Activated naive CD4-positive, alpha-beta T cell treated with anti-CD3 and anti-CD28 coated beads, Interleukin-2, amount 50 U/mL, for 24 hours (primary cell): ENCODE results near the gene GLI2.

Experiments used
- H3K27ac Mint-ChIP-seq: one replicate; pipeline ENCODE4 v1.8.0; 2021; ENCODE audit warnings: mild to moderate bottlenecking, mixed read lengths
- H3K27me3 Mint-ChIP-seq: one replicate; pipeline ENCODE4 v1.8.0; 2021; ENCODE audit warnings: mixed read lengths
- H3K36me3 Mint-ChIP-seq: one replicate; pipeline ENCODE4 v1.8.0; 2021; ENCODE audit warnings: mixed read lengths
- H3K4me1 Mint-ChIP-seq: one replicate; pipeline ENCODE4 v1.8.0; 2021; ENCODE audit warnings: mixed read lengths
- H3K4me3 Mint-ChIP-seq: one replicate; pipeline ENCODE4 v1.8.0; 2021; ENCODE audit warnings: mild to moderate bottlenecking, mixed read lengths
- H3K9me3 Mint-ChIP-seq: one replicate; pipeline ENCODE4 v1.8.0; 2021; ENCODE audit warnings: mixed read lengths

GLI2 gene

DNA sequence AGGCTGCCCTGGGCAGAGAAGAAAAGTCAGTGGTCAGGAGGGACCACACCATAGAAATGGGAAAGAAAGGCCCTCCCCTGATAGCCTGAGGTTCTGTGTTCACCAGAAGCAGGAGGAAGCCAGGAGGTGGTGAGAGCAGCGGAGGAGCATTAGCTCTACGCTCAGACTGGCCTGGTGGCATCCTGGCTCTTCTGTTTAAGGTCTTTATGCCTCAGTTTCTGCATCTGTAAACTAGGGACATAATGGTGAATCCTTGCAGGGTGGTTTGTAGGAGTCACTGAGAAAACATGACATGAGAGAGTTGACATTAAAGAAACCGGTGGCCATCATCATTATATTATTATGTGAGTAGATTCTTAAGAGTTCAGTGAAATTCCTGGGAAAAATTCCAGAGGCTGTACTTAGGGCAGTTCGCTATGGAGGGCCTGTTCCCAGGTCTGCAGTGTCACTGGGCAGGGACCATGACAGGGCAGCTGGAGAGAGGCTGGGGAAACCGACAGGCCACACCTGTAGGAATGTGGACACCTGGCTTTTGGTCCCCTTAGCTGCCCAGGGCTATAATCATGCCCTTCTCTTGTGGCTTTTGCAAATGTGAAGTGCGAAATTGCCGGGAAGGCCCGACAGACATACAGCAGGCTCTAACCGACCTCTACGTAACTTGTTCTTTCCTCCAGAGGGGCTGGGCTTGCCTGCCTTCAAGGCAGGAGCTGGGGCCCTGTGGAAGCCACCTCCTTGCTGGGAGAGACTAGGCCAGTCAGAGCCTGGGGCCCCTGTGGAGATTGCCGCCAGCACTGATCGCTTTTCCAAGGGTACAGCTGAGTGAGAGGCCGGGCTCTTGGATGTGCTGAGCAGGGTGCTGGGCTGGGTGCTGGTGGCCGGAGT lies 31.0 kb downstream of the GLI2 start:
- Mint-ChIP-seq H3K9me3 (no peaks in the 10 kb centered on the region), H3K4me3 (no peak overlapping the region), H3K27ac (no peak overlapping the region), H3K27me3 (no peaks in the 10 kb centered on the region), H3K36me3 (no peaks in the 10 kb centered on the region), H3K4me1 (no peaks in the 10 kb centered on the region)

DNA sequence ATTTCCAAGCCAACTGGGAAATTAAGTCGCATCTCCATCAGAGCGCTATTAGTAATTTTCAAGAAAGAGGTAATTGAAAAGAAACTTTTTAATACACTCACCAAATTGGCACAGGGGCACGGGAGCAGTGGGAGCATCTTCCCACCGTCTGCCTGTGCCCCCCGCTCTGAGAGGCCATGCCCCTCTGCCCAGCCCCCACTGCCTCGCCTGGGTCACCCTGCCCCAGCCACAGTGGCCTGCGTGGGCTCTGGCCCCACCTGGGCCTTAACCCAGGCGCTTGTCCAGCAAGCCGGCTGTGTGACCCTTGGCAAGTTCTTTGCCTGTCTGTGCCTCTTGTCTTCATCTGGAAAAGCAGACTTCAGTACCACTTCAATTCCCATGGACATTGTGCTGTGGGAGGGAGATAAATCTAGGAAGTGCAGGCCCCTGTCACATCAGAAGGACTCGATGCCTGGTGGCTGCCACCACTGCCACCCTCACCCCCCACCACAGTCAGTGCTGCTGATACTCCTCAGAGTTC lies 31.9 kb downstream of the GLI2 start:
- Mint-ChIP-seq H3K4me3 (no peak overlapping the region), H3K9me3 (no peaks in the 10 kb centered on the region), H3K27ac (no peak overlapping the region), H3K36me3 (no peaks in the 10 kb centered on the region), H3K4me1 (no peaks in the 10 kb centered on the region), H3K27me3 (no peaks in the 10 kb centered on the region)

GRCh38 chr2:120768112-120769048 lies 32.7 kb downstream of the GLI2 start:
- Mint-ChIP-seq H3K4me1 (no peaks in the 10 kb centered on the region), H3K27ac (no peak overlapping the region), H3K36me3 (no peaks in the 10 kb centered on the region), H3K9me3 (no peaks in the 10 kb centered on the region), H3K4me3 (no peak overlapping the region), H3K27me3 (no peaks in the 10 kb centered on the region)

- no peaks in the 10 kb centered on the region for H3K36me3 Mint-ChIP-seq
- no peak overlapping the region for H3K4me3 Mint-ChIP-seq
- no peak overlapping the region for H3K27ac Mint-ChIP-seq
- H3K27me3 Mint-ChIP-seq, result no peaks in the 10 kb centered on the region
- no peaks in the 10 kb centered on the region for H3K4me1 Mint-ChIP-seq
- H3K9me3 Mint-ChIP-seq, result no peaks in the 10 kb centered on the region
These were observed 33.6 kb downstream of the GLI2 start for GRCh38 chr2:120769076-120769786.

DNA sequence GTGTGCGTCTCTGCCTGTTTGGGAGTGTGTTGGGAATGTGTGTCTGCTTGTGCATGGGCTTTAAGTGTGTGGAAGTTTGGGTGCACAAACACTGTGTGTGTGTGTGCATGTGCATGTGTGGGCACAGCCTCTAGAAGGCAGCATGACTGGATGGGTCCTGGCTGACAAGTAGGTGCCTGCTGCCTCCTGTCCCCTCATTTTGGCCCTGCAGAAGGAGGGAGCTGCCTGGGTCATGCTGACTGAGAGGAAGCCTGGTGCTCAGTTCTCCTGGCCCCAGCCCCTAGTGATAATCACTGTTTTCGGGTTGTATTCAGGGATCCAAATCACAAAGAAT lies 34.1 kb downstream of the GLI2 start:
- Mint-ChIP-seq H3K4me1 (no peaks in the 10 kb centered on the region), H3K36me3 (no peaks in the 10 kb centered on the region), H3K4me3 (no peak overlapping the region), H3K27me3 (no peaks in the 10 kb centered on the region), H3K9me3 (no peaks in the 10 kb centered on the region), H3K27ac (no peak overlapping the region)

DNA sequence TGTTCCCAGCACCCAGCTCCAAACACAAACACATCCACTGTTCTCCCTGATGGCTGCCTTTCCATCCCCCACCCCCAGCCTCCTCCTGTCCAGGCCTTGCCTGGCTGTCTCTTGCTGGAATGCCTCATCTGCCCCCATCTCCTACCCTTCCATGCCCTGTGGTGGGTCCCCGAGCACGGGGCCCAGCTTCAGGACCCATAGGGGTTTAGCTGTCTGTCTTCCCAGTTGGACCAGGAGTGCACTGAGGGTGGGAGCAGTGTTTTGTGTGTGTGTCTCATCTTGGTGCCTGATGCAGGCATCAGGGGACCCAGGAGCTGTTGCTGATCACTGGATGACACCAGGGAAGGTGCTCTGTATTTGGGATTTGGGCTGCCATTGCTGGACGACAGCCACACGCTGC lies 34.5 kb downstream of the GLI2 start:
- Mint-ChIP-seq H3K36me3 (no peaks in the 10 kb centered on the region), H3K4me1 (no peaks in the 10 kb centered on the region), H3K9me3 (no peaks in the 10 kb centered on the region), H3K4me3 (no peak overlapping the region), H3K27ac (no peak overlapping the region), H3K27me3 (no peaks in the 10 kb centered on the region)

GRCh38 chr2:120770641-120771040 lies 35.0 kb downstream of the GLI2 start:
- H3K36me3 Mint-ChIP-seq, result no peaks in the 10 kb centered on the region
- H3K4me3 Mint-ChIP-seq, result no peak overlapping the region
- H3K4me1 Mint-ChIP-seq, result no peaks in the 10 kb centered on the region
- H3K9me3 Mint-ChIP-seq, result no peaks in the 10 kb centered on the region
- H3K27ac Mint-ChIP-seq, result no peak overlapping the region
- no peaks in the 10 kb centered on the region for H3K27me3 Mint-ChIP-seq

DNA sequence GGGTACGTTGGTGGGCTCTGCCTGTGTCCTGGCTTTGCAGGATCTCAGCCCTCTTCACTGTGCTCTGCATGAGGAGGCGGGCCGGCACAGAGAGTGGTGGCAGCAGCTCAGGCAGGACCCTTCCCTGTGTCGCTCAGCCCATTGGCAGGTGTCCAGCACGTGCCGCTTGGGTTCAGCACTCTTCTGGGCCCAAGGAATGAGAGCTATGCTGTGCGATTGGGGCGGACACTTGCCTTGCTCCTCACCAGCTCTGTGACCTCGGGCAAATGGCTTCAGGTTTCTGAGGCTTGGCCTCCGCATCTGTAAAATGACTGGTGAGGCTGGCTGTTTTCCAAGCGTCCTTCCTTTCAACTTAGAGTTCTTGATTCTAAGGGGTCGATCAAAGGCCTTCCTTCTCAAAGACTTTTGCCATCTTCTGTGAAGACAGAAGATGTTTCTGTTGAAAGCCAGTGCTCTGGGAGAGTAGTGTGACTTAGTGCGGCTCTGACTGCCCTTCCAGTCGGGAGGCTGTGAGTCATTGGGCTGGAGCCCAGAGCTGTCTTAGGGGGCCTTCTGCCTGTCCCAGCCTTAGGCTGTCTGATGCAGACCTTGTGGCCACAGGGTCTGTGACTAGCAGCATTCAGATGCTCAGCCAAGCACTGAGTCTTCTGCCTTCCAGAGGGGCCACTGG lies 35.6 kb downstream of the GLI2 start:
- Mint-ChIP-seq H3K4me1 (no peaks in the 10 kb centered on the region), H3K27me3 (no peaks in the 10 kb centered on the region)

DNA sequence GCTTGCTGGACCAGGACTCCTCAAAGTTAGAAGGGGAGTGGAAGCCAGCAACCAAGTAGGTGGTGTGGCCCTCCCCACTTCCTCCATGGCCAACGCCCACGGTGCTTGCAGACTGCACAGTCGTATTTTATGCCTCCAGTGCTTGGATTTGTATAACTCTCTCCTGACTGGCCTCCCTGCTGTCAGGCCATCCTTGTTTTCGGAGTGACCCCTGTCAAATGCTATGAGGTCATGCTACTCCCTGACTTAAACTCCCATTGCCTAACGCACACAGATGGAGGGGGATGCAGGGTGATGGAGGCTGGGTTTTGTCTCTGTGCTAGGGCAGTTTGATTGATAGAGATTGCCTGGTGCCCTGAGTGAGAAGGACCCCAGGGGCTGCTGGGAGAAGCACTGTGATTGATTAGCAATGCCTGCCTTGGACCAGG lies 36.1 kb downstream of the GLI2 start:
- Mint-ChIP-seq H3K36me3 (no peaks in the 10 kb centered on the region), H3K27me3 (no peaks in the 10 kb centered on the region), H3K4me3 (no peak overlapping the region), H3K27ac (no peak overlapping the region), H3K4me1 (no peaks in the 10 kb centered on the region), H3K9me3 (no peaks in the 10 kb centered on the region)

More for the DNA sequence above, 35.6 kb downstream of the GLI2 start:
- Mint-ChIP-seq H3K36me3 (no peaks in the 10 kb centered on the region), H3K9me3 (no peaks in the 10 kb centered on the region), H3K27ac (no peak overlapping the region), H3K4me3 (no peak overlapping the region)

GRCh38 chr2:120772261-120772660 lies 36.6 kb downstream of the GLI2 start:
- Mint-ChIP-seq H3K4me3 (no peak overlapping the region), H3K27ac (no peak overlapping the region), H3K4me1 (no peaks in the 10 kb centered on the region), H3K9me3 (no peaks in the 10 kb centered on the region), H3K36me3 (no peaks in the 10 kb centered on the region), H3K27me3 (no peaks in the 10 kb centered on the region)

DNA sequence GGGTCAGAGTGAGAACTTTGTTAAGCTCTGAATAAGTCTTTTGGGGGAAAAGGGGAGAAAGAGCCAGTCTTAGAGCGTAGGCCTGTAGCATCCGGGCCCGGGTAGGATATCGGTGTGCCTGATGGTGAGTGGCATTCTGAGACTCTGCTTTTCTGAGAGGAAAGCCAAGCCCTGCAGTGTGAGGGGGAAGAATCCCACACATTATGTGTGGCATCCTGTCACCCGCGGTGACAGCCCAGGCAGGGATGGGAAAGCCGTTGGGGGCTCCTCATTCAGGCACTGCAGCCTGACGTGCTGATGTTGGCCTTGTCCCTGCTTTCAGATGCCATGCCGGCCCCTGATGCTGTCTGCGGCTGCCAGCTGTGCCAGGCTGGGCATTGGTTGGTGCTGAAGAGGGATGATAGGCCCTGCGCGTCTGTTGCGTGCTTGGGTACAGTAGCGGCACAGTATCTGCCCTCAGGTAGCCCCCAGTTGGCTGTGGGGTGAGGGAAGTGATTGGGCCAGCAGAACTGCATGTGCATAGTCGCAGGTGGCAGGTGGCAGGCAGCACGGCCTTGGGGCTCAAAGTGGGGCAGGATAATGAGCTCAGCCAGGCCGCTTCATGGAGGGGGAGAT lies 37.6 kb downstream of the GLI2 start:
- Mint-ChIP-seq H3K4me1 (no peaks in the 10 kb centered on the region), H3K27ac (no peak overlapping the region), H3K4me3 (no peak overlapping the region), H3K9me3 (no peaks in the 10 kb centered on the region), H3K27me3 (no peaks in the 10 kb centered on the region), H3K36me3 (no peaks in the 10 kb centered on the region)

DNA sequence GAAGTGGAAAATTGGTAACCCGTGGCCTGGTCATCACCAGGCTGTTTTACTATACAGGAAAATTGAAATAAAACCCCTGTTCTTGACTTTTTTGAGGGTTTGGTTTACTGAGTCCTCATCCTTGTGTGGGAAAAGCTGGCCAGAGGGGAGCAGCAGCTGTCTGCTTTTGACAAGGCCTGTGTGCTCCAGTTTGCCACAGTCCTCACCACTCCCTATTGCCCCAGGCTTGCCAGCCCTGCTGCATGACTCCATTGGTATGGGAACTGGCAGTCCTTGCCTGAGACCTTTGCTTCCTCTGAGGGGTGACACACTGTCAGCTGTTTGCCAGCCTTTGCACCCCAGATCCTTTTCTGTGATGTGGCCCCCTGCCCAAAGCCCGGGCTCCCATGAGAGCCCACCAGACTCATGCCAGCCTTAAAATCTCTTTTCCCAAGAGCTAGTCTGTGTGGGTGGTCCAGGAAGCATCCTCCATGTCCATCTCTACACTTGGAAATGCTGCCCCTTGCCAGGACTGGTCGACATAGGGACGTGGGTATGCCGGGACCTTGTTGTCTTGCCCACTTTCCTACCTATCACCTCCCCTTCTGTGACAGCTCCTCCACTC lies 39.0 kb downstream of the GLI2 start:
- Mint-ChIP-seq H3K4me1 (no peaks in the 10 kb centered on the region), H3K9me3 (no peaks in the 10 kb centered on the region), H3K27me3 (no peaks in the 10 kb centered on the region), H3K27ac (no peak overlapping the region), H3K4me3 (no peak overlapping the region), H3K36me3 (no peaks in the 10 kb centered on the region)

DNA sequence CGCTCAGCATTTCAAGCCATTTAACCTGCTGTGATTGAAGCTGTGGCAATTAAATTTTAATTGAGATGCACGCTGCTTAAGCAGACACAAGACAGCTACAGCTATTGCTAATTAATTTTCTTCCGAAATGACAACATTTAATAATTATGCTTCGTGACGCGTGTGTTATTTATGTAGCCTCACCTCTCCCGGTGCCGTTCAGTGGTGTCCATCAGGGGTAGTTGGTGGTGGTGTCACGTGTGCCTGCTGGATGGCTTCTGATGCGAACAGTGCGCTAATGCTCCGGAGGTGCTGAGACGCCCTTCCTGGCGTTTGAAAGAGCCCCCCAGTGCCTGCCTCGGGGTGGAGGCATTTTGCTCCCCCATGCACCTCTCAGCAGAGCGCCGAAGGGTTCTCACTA lies 39.5 kb downstream of the GLI2 start:
- no peaks in the 10 kb centered on the region for H3K4me1 Mint-ChIP-seq
- no peak overlapping the region for H3K4me3 Mint-ChIP-seq
- no peaks in the 10 kb centered on the region for H3K9me3 Mint-ChIP-seq
- H3K27ac Mint-ChIP-seq, result no peak overlapping the region
- no peaks in the 10 kb centered on the region for H3K27me3 Mint-ChIP-seq
- no peaks in the 10 kb centered on the region for H3K36me3 Mint-ChIP-seq

DNA sequence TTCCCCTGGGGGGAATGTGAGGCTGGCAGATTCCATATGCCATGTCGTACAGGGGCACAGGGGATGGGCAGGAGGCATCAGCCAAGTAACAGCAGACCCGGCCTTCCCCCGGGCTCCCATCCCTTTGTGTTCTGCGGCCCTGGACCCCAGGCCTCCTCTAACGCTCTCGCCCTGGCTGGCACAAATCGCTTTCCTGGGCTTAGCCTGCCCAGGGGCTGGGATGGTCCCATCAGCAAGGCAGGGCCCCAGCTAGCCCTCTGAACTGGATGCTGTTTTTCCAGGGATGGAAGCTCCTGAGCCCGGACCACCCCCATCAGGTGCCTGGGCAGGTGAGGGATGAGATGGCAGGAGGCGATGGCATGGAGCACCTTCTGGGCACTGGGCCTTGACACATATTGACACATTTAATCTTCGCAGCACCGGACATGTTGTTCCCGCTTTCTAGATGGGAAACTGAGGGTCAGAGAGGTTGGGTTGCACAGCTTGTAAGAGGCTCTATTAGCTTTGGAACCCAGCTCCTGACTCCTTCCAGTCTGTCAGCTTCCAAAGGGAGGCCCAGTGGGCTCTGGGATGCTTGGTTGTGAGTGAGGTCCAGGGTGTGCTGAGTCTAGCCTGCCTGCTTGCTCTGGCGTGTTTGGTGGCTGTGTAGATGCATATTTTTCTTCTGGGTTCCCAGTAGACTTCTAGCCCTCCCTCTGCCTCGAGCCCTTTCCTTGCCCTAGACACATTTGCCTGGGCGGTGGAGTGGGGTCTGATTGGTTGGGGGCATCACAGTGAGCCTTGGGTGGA lies 40.3 kb downstream of the GLI2 start:
- Mint-ChIP-seq H3K27me3 (no peaks in the 10 kb centered on the region), H3K4me3 (no peak overlapping the region), H3K9me3 (no peaks in the 10 kb centered on the region), H3K36me3 (no peaks in the 10 kb centered on the region), H3K4me1 (no peaks in the 10 kb centered on the region), H3K27ac (no peak overlapping the region)
